ENCODE measurements around the gene PNKD. TPM values are rescaled to one million over a fixed set of nuclear protein-coding genes. Genes with fewer than 3 reads are reported as not detected.
A peak's percentile ranks its signal among the peaks of the same experiment; 100 is the strongest.

Gene PNKD
- total and polyA plus RNA-seq, 10 of the 15 experiments (the other 5 are each of a cell fraction or from before 2014, with no cell fraction given): 27.2 to 106 (median 61.3) TPM

GRCh38 chr2:218367415-218368149 lies 97.3 kb downstream of the PNKD start:
- in situ Hi-C loops (cut with MboI) (no loop called here), intact Hi-C loops (cut with micrococcal nuclease; ENCODE audit: unreplicated experiment) (loop anchor here (2.0 kb wide), 1 partner anchor 29 kb away; no protein-coding TSS in a partner anchor)
- SMC1A ChIA-PET (ENCODE audit: uncharacterized antibody, unreplicated experiment): interaction anchor here (1.1 to 1.2 kb wide), 4 partner anchors 10 to 96 kb away, joined by 3 to 5 read pairs (median 3); partner anchors contain the start of gene SLC11A1
- H3K4me1 ChIP-seq (ENCODE audit: control insufficient read depth, insufficient read depth, low read length): peaks cover 8% of the 10 kb centered on the region
- H3K36me3 ChIP-seq (ENCODE audit: control insufficient read depth in 2 of 2, insufficient read depth in 2 of 2, low read length in 1 of 2): no peaks in the 10 kb centered on the region
- H3K4me3 ChIP-seq: peak overlapping the region; percentile 56
- POLR2A ChIA-PET: interaction anchor here (0.6 to 1.5 kb wide), 6 partner anchors 11 to 94 kb away, joined by 3 to 6 read pairs (median 3); partner anchors contain the start of gene CATIP
- under 1% methylated on average over 60 of the region's 60 CpGs for WGBS (ENCODE audit: insufficient coverage, insufficient replicate concordance, low lambda C conversion rate, missing lambda C conversion rate)
- CTCF ChIA-PET: interaction anchor here (0.6 to 2.0 kb wide), 7 partner anchors 10 to 94 kb away, joined by 3 to 17 read pairs (median 4); partner anchors contain the start of gene CATIP
- no peaks in the 10 kb centered on the region for H3K27me3 ChIP-seq (replicated peaks in 1 of 2; ENCODE audit: control insufficient read depth in 2 of 2, insufficient read depth in 2 of 2, low read length in 1 of 2)
- H3K27ac ChIP-seq (ENCODE audit: control insufficient read depth, insufficient read depth): peak overlapping the region; percentile 36; the same call in 1 of the 2 replicates
- peak overlapping the region; percentile 41 for H3K9ac ChIP-seq (ENCODE audit: control insufficient read depth, insufficient read depth, low read length)
- H4K20me1 ChIP-seq (ENCODE audit: control insufficient read depth, insufficient read depth): no peaks in the 10 kb centered on the region
- peak overlapping the region; percentile 94 for H3K4me2 ChIP-seq (ENCODE audit: control insufficient read depth, insufficient read depth)
- H3K79me2 ChIP-seq (ENCODE audit: control insufficient read depth, insufficient read depth, low read length): no peaks in the 10 kb centered on the region
- RAD21 ChIA-PET (ENCODE audit: unreplicated experiment): interaction anchor here (0.8 to 1.6 kb wide), 6 partner anchors 26 to 97 kb away, joined by 3 to 4 read pairs (median 3); partner anchors contain the start of gene PNKD
- FAIRE-seq (peak; percentile 91), ATAC-seq (peak; percentile 99), DNase-seq (ENCODE audit: low read depth, low spot score) (peak; percentile 51)
- no peaks in the 10 kb centered on the region; the same call in 2 of the 3 replicates for H3K9me3 ChIP-seq (replicated peaks; ENCODE audit: control insufficient read depth, insufficient read depth, low read length)
- BruUV-seq (replicated peaks): TSS peak; percentile 98
- H2AFZ ChIP-seq (ENCODE audit: control insufficient read depth, low read depth, low read length): peak overlapping the region; percentile 91
- TF ChIP-seq IKZF1 (conservative IDR thresholded peaks at IDR 0.05): peak; percentile 86
- TF ChIP-seq CREB1 (IDR thresholded peaks at IDR 0.05; ENCODE audit: low read depth): peak; percentile 40; the same call in 1 of the 2 replicates
- no peak for TF ChIP-seq MYC (IDR thresholded peaks at IDR 0.05; ENCODE audit: insufficient read depth, insufficient read length, insufficient replicate concordance, low read length, severe bottlenecking)
- no peak for TF ChIP-seq CTCF (IDR thresholded peaks at IDR 0.05 in 2 of 3, conservative IDR thresholded peaks at IDR 0.05 in 1 of 3; ENCODE audit: control insufficient read depth in 2 of 3, extremely low read depth in 1 of 3, insufficient read depth in 1 of 3, low read depth in 3 of 3, low read length in 3 of 3)
- TF ChIP-seq FOS (IDR thresholded peaks at IDR 0.05; ENCODE audit: borderline replicate concordance, extremely low read depth, insufficient read length): no peak
- peak; percentile 43 for TF ChIP-seq DPF2 (IDR thresholded peaks at IDR 0.05)
- TF ChIP-seq NR2C1 (IDR thresholded peaks at IDR 0.05): no peak
- TF ChIP-seq HDAC2 (IDR thresholded peaks at IDR 0.05): no peak
- no peak for TF ChIP-seq IRF4 (IDR thresholded peaks at IDR 0.05; ENCODE audit: low read depth, low read length)
- no peak for TF ChIP-seq SMARCA5 (IDR thresholded peaks at IDR 0.05)
- no peak for TF ChIP-seq JUND (IDR thresholded peaks at IDR 0.05; ENCODE audit: low read depth, low read length)
- no peak for TF ChIP-seq NFIC (IDR thresholded peaks at IDR 0.05; ENCODE audit: low read depth, low read length)
- no peak for TF ChIP-seq ZNF24 (IDR thresholded peaks at IDR 0.05)
- TF ChIP-seq CREM (IDR thresholded peaks at IDR 0.05; ENCODE audit: low read depth): no peak
- no peak for TF ChIP-seq RAD51 (IDR thresholded peaks at IDR 0.05)
- no peak for TF ChIP-seq RELA (IDR thresholded peaks at IDR 0.05; ENCODE audit: borderline replicate concordance, partially characterized antibody)
- TF ChIP-seq PBX3 (IDR thresholded peaks at IDR 0.05; ENCODE audit: insufficient replicate concordance, low read depth, low read length): no peak
- no peak for TF ChIP-seq E2F4 (IDR thresholded peaks at IDR 0.05; ENCODE audit: low read depth, low read length)
- TF ChIP-seq MEF2B (IDR thresholded peaks at IDR 0.05; ENCODE audit: partially characterized antibody, poor library complexity, severe bottlenecking): no peak
